Measurements from ENCODE around the gene RFX2.

DNA sequence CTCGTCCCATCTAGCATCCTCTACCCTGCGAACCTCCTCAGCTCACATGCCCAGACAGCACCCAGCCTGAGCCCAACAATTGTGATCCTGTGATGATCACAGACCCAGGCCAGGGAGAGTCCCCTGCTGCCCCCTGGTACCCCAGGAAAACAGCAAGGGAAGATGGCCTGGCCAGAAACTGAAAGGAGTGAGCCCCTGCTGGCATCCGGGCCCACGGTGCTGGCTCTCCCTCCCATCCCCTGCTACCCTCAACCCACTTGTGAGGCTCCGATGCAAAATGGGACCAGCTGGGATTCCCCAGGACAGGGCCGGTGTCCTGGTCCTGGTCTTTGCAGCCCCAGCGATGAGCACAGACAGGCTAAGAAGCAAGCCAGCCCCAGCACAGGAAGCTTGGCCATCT, 146.4 kb downstream of the RFX2 start:
- no peak for TF ChIP-seq CTCF (IDR thresholded peaks at IDR 0.05)
- no peak for TF ChIP-seq EP300 (IDR thresholded peaks at IDR 0.05)
- no peak for TF ChIP-seq POLR2A (IDR thresholded peaks at IDR 0.05)
